ENCODE results near the gene DDX23. TPM values are rescaled to one million over a fixed set of nuclear protein-coding genes. Genes with fewer than 3 reads are reported as not detected.

Gene DDX23
- total and polyA plus RNA-seq, 3 experiments from 2014 or later = 51.0 to 148 (median 147) TPM

DNA sequence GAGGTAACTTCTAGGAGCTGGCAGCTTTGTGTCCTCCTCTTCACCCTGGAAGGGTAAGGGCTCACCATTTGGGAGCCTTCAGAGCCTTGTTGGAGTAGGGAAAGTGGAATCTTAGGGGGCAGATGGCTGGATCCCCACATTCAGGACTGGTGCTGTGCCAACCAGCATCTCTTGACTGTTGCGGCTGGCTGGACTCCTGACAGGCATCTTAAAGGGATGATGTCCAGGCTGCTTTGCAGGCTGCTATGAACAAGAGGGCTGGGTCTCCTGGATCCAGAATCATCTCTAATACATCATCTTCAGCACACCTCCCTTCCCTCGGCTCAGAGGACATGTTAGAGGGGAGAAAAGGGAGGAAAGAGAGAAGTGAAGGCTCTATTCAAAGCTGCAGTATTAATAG lies 29.3 kb downstream of the DDX23 start:
- no peaks in the 10 kb centered on the region for H3K27me3 ChIP-seq (ENCODE audit: insufficient read depth, low read length, poor library complexity, severe bottlenecking)
- Mint-ChIP-seq H3K27me3 (peaks cover 0 to 1% of the 10 kb centered on the region in 2 donors), H3K4me1 (peaks cover 9 to 29% (median 14%) of the 10 kb centered on the region in 3 donors), H3K36me3 (peaks cover 0 to 2% (median 0%) of the 10 kb centered on the region in 3 donors), H3K9me3 (no peaks in the 10 kb centered on the region), H3K4me3 (no peak overlapping the region), H3K27ac (peak overlapping the region in 4 of 8 donors; percentile 27 to 56 (median 36))
- no peaks in the 10 kb centered on the region for H3K9me3 ChIP-seq (ENCODE audit: low read length)
- H3K4me1 ChIP-seq (ENCODE audit: insufficient read depth, low read length) = peaks cover 8% of the 10 kb centered on the region
- no peak for DNase-seq
- no peak overlapping the region for H3K4me3 ChIP-seq (ENCODE audit: low read length)
- POLR2A ChIA-PET = no interaction called here
- CTCF ChIA-PET = interaction anchor here (1.8 to 2.6 kb wide), 2 partner anchors 8 to 31 kb away, joined by 4 to 15 read pairs; no protein-coding TSS in a partner anchor
- no peaks in the 10 kb centered on the region for H3K36me3 ChIP-seq (ENCODE audit: insufficient read depth, low read length)
- no peak overlapping the region for H3K27ac ChIP-seq (ENCODE audit: low read depth, low read length)

- ChIA-PET POLR2A (no interaction called here), CTCF (interaction anchor here (1.8 kb wide), 1 partner anchor 31 kb away, joined by 4 read pairs; no protein-coding TSS in a partner anchor)
- Histone ChIP-seq H3K27me3 (ENCODE audit: insufficient read depth, low read length, poor library complexity, severe bottlenecking) (no peaks in the 10 kb centered on the region), H3K4me1 (ENCODE audit: insufficient read depth, low read length) (peaks cover 12% of the 10 kb centered on the region), H3K27ac (ENCODE audit: low read depth, low read length) (no peak overlapping the region), H3K4me3 (ENCODE audit: low read length) (no peak overlapping the region), H3K36me3 (ENCODE audit: insufficient read depth, low read length) (no peaks in the 10 kb centered on the region), H3K9me3 (ENCODE audit: low read length) (no peaks in the 10 kb centered on the region)
- peak overlapping the region in 1 of 7 donors; percentile 63 for H3K4me3 Mint-ChIP-seq
- peaks cover 0 to 3% of the 10 kb centered on the region in 2 donors for H3K27me3 Mint-ChIP-seq
- H3K9me3 Mint-ChIP-seq = no peaks in the 10 kb centered on the region
- peaks cover 0 to 2% (median 0%) of the 10 kb centered on the region in 3 donors for H3K36me3 Mint-ChIP-seq
- H3K4me1 Mint-ChIP-seq = peaks cover 11 to 35% (median 20%) of the 10 kb centered on the region in 3 donors
- H3K27ac Mint-ChIP-seq = peak overlapping the region in 2 of 8 donors; percentile 40 to 89
- no peak for DNase-seq
Measured at GRCh38 chr12:48822139-48822538, 29.8 kb downstream of the DDX23 start.

GRCh38 chr12:48819986-48820725 lies 31.8 kb downstream of the DDX23 start:
- Mint-ChIP-seq H3K4me3 (peak overlapping the region in 6 of 7 donors; percentile 50 to 92 (median 60)), H3K9me3 (no peaks in the 10 kb centered on the region), H3K27ac (peak overlapping the region in 4 of 8 donors; percentile 47 to 82 (median 78)), H3K27me3 (peaks cover 0 to 6% of the 10 kb centered on the region in 2 donors), H3K4me1 (peaks cover 24 to 51% (median 39%) of the 10 kb centered on the region in 3 donors), H3K36me3 (peaks cover 0 to 1% (median 0%) of the 10 kb centered on the region in 3 donors)
- Histone ChIP-seq H3K4me3 (ENCODE audit: low read length) (no peak overlapping the region), H3K9me3 (ENCODE audit: low read length) (no peaks in the 10 kb centered on the region), H3K27ac (ENCODE audit: low read depth, low read length) (no peak overlapping the region), H3K27me3 (ENCODE audit: insufficient read depth, low read length, poor library complexity, severe bottlenecking) (no peaks in the 10 kb centered on the region), H3K4me1 (ENCODE audit: insufficient read depth, low read length) (peaks cover 21% of the 10 kb centered on the region), H3K36me3 (ENCODE audit: insufficient read depth, low read length) (no peaks in the 10 kb centered on the region)
- ChIA-PET CTCF (interaction anchor here (0.8 to 0.9 kb wide), 3 partner anchors 10 to 32 kb away, joined by 3 to 4 read pairs (median 3); partner anchors contain the start of gene DDX23), POLR2A (no interaction called here)
- no peak for DNase-seq

- CTCF ChIA-PET = interaction anchor here (0.8 to 0.9 kb wide), 3 partner anchors 9 to 33 kb away, joined by 3 to 4 read pairs (median 3); partner anchors contain the start of gene DDX23
- Mint-ChIP-seq H3K9me3 (no peaks in the 10 kb centered on the region), H3K27ac (peak overlapping the region in 7 of 8 donors; percentile 49 to 91 (median 82)), H3K4me3 (peak overlapping the region; percentile 84 to 96 (median 89)), H3K4me1 (peaks cover 25 to 49% (median 36%) of the 10 kb centered on the region in 3 donors), H3K27me3 (peaks cover 0 to 6% of the 10 kb centered on the region in 2 donors), H3K36me3 (peaks cover 0 to 2% (median 0%) of the 10 kb centered on the region in 3 donors)
- peak in 4 of 5 donors; percentile 18 to 53 (median 34) for DNase-seq
- no peaks in the 10 kb centered on the region for H3K9me3 ChIP-seq (ENCODE audit: low read length)
- POLR2A ChIA-PET = no interaction called here
- no peaks in the 10 kb centered on the region for H3K27me3 ChIP-seq (ENCODE audit: insufficient read depth, low read length, poor library complexity, severe bottlenecking)
- H3K27ac ChIP-seq (ENCODE audit: low read depth, low read length) = no peak overlapping the region
- no peaks in the 10 kb centered on the region for H3K36me3 ChIP-seq (ENCODE audit: insufficient read depth, low read length)
- peaks cover 25% of the 10 kb centered on the region for H3K4me1 ChIP-seq (ENCODE audit: insufficient read depth, low read length)
- peak overlapping the region; percentile 47 for H3K4me3 ChIP-seq (ENCODE audit: low read length)
Measured at GRCh38 chr12:48818831-48819590, 33.0 kb downstream of the DDX23 start.

- H3K4me3 ChIP-seq (ENCODE audit: low read length) = peak within 1 kb of the TSS; percentile 74
- H3K36me3 Mint-ChIP-seq = peaks cover 0 to 2% (median 0%) of the 10 kb centered on the region in 3 donors
- no peaks in the 10 kb centered on the region for H3K9me3 ChIP-seq (ENCODE audit: low read length)
- H3K4me1 Mint-ChIP-seq = peaks cover 30 to 47% (median 39%) of the 10 kb centered on the region in 3 donors
- DNase-seq = peak; percentile 75 to 85 (median 76)
- peaks cover 26% of the 10 kb centered on the region for H3K4me1 ChIP-seq (ENCODE audit: insufficient read depth, low read length)
- no peaks in the 10 kb centered on the region for H3K36me3 ChIP-seq (ENCODE audit: insufficient read depth, low read length)
- peak within 1 kb of the TSS; percentile 0 for H3K27ac ChIP-seq (ENCODE audit: low read depth, low read length)
- ChIA-PET CTCF (interaction anchor here (1.1 kb wide), 1 partner anchor 34 kb away, joined by 5 read pairs; the partner anchor contains the start of gene DDX23), POLR2A (no interaction called here)
- H3K9me3 Mint-ChIP-seq = no peaks in the 10 kb centered on the region
- peak within 1 kb of the TSS; percentile 92 to 98 (median 94) for H3K4me3 Mint-ChIP-seq
- H3K27me3 Mint-ChIP-seq = peaks cover 0 to 6% of the 10 kb centered on the region in 2 donors
- no peaks in the 10 kb centered on the region for H3K27me3 ChIP-seq (ENCODE audit: insufficient read depth, low read length, poor library complexity, severe bottlenecking)
- peak within 1 kb of the TSS; percentile 53 to 93 (median 85) for H3K27ac Mint-ChIP-seq
Measured at GRCh38 chr12:48817873-48818830, 33.8 kb downstream of the DDX23 start, which contains the start of gene CACNB3. Gene CACNB3 (plus strand): TSS chr12:48818496. CDS start chr12:48818930, 434 bp downstream.

GRCh38 chr12:48816143-48816854 lies 35.7 kb downstream of the DDX23 start:
- no peak for DNase-seq
- Histone ChIP-seq H3K9me3 (ENCODE audit: low read length) (no peaks in the 10 kb centered on the region), H3K36me3 (ENCODE audit: insufficient read depth, low read length) (no peaks in the 10 kb centered on the region), H3K4me1 (ENCODE audit: insufficient read depth, low read length) (peaks cover 26% of the 10 kb centered on the region), H3K4me3 (ENCODE audit: low read length) (no peak overlapping the region), H3K27me3 (ENCODE audit: insufficient read depth, low read length, poor library complexity, severe bottlenecking) (no peaks in the 10 kb centered on the region), H3K27ac (ENCODE audit: low read depth, low read length) (no peak overlapping the region)
- ChIA-PET CTCF (interaction anchor here (0.8 to 3.3 kb wide), 8 partner anchors 8 to 172 kb away, joined by 3 to 33 read pairs (median 4); partner anchors contain the start of genes RND1 and WNT1), POLR2A (interaction anchor here (0.5 to 1.2 kb wide), 2 partner anchors 12 to 152 kb away, joined by 3 to 4 read pairs; no protein-coding TSS in a partner anchor)
- Mint-ChIP-seq H3K27ac (peak overlapping the region in 5 of 8 donors; percentile 8 to 79 (median 43)), H3K9me3 (no peaks in the 10 kb centered on the region), H3K36me3 (peaks cover 0 to 2% (median 0%) of the 10 kb centered on the region in 3 donors), H3K4me3 (peak overlapping the region; percentile 89 to 98 (median 94)), H3K4me1 (peaks cover 30 to 46% (median 39%) of the 10 kb centered on the region in 3 donors), H3K27me3 (peaks cover 0 to 5% of the 10 kb centered on the region in 2 donors)

All from CD8-positive, alpha-beta memory T cell (primary cell).